ENCODE results near the gene THSD7A. TPM values are rescaled to one million over a fixed set of nuclear protein-coding genes. Genes with fewer than 3 reads are reported as not detected.
A peak's percentile ranks its signal among the peaks of the same experiment; 100 is the strongest.

The THSD7A gene
- total and polyA plus RNA-seq, 2 of the 8 experiments (the other 6 are each of a cell fraction or from before 2014, with no cell fraction given): 0.44 to 1.2 TPM

- no peak overlapping the region for H4K91ac ChIP-seq (replicated peaks; ENCODE audit: insufficient read length, low read length)
- H3K36me3 ChIP-seq (ENCODE audit: control insufficient read depth in 2 of 4, insufficient read depth in 4 of 4, low read length in 3 of 4): no peaks in the 10 kb centered on the region
- no peak overlapping the region for H2AK5ac ChIP-seq (ENCODE audit: low read depth, low read length)
- no peaks in the 10 kb centered on the region for H4K20me1 ChIP-seq (replicated peaks in 1 of 2; ENCODE audit: control insufficient read depth in 1 of 2, insufficient read depth in 2 of 2, low read length in 2 of 2)
- FAIRE-seq (peak; percentile 88), DNase-seq (ENCODE audit: low read depth in 1 of 2, low spot score in 2 of 2) (no peak)
- no peak overlapping the region for H3K56ac ChIP-seq (replicated peaks; ENCODE audit: insufficient read length, low read depth, low read length)
- H3K9me3 ChIP-seq (ENCODE audit: insufficient read depth in 2 of 2, low read depth in 1 of 2, low read length in 1 of 2): no peaks in the 10 kb centered on the region
- H3K14ac ChIP-seq (ENCODE audit: insufficient read length): no peak overlapping the region
- H3K27me3 ChIP-seq (replicated peaks in 1 of 4; ENCODE audit: control insufficient read depth in 3 of 4, extremely low read depth in 1 of 4, insufficient read depth in 3 of 4, low read length in 3 of 4): peaks cover 0 to 2% (median 0%) of the 10 kb centered on the region in 4 experiments; a peak in 1 of 7 replicates
- no peaks in the 10 kb centered on the region for H3K79me1 ChIP-seq (ENCODE audit: low read depth, low read length)
- no peak overlapping the region for H3K4me3 ChIP-seq (ENCODE audit: extremely low read depth in 1 of 4, insufficient read depth in 2 of 4, low read depth in 3 of 4, low read length in 4 of 4)
- H2BK12ac ChIP-seq (ENCODE audit: low read depth, low read length): no peak overlapping the region
- peak overlapping the region; percentile 48; the same call in 1 of the 2 replicates for H2AFZ ChIP-seq (ENCODE audit: low read length)
- peaks cover 0 to 5% (median 2%) of the 10 kb centered on the region in 4 experiments; a peak in 2 of 7 replicates for H3K4me1 ChIP-seq (replicated peaks in 1 of 4; ENCODE audit: control insufficient read depth in 3 of 4, insufficient read depth in 4 of 4, low read length in 3 of 4)
- no peak overlapping the region for H2BK5ac ChIP-seq (ENCODE audit: low read depth, low read length)
- no peak overlapping the region for H3K23ac ChIP-seq (ENCODE audit: insufficient read length)
- ChIA-PET POLR2A (ENCODE audit: partially characterized antibody) (no interaction called here), CTCF (ENCODE audit: partially characterized antibody) (interaction anchor here (0.6 to 1.3 kb wide), 5 partner anchors 8 to 456 kb away, joined by 3 to 6 read pairs (median 3); no protein-coding TSS in a partner anchor)
- H4K8ac ChIP-seq (ENCODE audit: extremely low read depth, insufficient read depth, low read length): no peak overlapping the region
- no peak overlapping the region for H2BK20ac ChIP-seq (ENCODE audit: low read length)
- H3K9ac ChIP-seq (replicated peaks in 1 of 4; ENCODE audit: extremely low read depth in 1 of 4, low read depth in 3 of 4, low read length in 3 of 4): no peak overlapping the region
- no peak overlapping the region for H4K5ac ChIP-seq (ENCODE audit: insufficient read length, low read depth, low read length)
- H3K79me2 ChIP-seq (ENCODE audit: control insufficient read depth in 1 of 2, insufficient read depth in 2 of 2, low read length in 2 of 2): no peaks in the 10 kb centered on the region
- H3K18ac ChIP-seq (ENCODE audit: extremely low read depth, low read length): no peak overlapping the region
- no peak overlapping the region for H3K4me2 ChIP-seq (ENCODE audit: insufficient read depth in 1 of 2, low read depth in 2 of 2, low read length in 2 of 2)
- H3K23me2 ChIP-seq (ENCODE audit: low read depth, low read length): no peaks in the 10 kb centered on the region
- H3K4ac ChIP-seq (replicated peaks; ENCODE audit: insufficient read length, low read depth, low read length): no peak overlapping the region
- no peak overlapping the region for H2BK120ac ChIP-seq (replicated peaks; ENCODE audit: low read depth, low read length)
- no peak overlapping the region for H3K27ac ChIP-seq (ENCODE audit: low read depth, low read length)
- 51% methylated on average over 4 of the region's 4 CpGs; no CpG with 5 or more reads in 1 of the 2 experiments for WGBS, 2 experiments (ENCODE audit: extremely low coverage in 1 of 2, insufficient coverage in 1 of 2, insufficient read length in 1 of 2, insufficient replicate concordance in 2 of 2, low coverage in 1 of 2, low lambda C conversion rate in 2 of 2, missing lambda C conversion rate in 1 of 2)
- H2BK15ac ChIP-seq (ENCODE audit: low read length): no peak overlapping the region
- TF ChIP-seq CBX8 (IDR thresholded peaks at IDR 0.05; ENCODE audit: borderline replicate concordance, low read depth, low read length) (no peak), SIX5 (IDR thresholded peaks at IDR 0.05; ENCODE audit: low read depth, low read length) (no peak), RAD21 (IDR thresholded peaks at IDR 0.05 in 1 of 2, conservative IDR thresholded peaks at IDR 0.05 in 1 of 2; ENCODE audit: low read depth in 2 of 2, low read length in 2 of 2) (peak; percentile 86 to 87), CTCF (IDR thresholded peaks at IDR 0.05; ENCODE audit: control extremely low read depth in 1 of 3, insufficient read depth in 1 of 3, low read depth in 1 of 3, low read length in 3 of 3) (peak in 2 of 3 experiments; percentile 45 to 64; a peak in 3 of 4 replicates), ZNF274 (IDR thresholded peaks at IDR 0.05; ENCODE audit: borderline replicate concordance, extremely low read depth, low read length) (no peak), EGR1 (IDR thresholded peaks at IDR 0.05; ENCODE audit: borderline replicate concordance, low read depth, low read length) (no peak), TBP (IDR thresholded peaks at IDR 0.05; ENCODE audit: low read depth, low read length) (no peak), ASH2L (IDR thresholded peaks at IDR 0.05; ENCODE audit: low read length) (no peak), SUZ12 (IDR thresholded peaks at IDR 0.05; ENCODE audit: low read length) (no peak), KDM4A (IDR thresholded peaks at IDR 0.05; ENCODE audit: low read depth, low read length, severe bottlenecking) (no peak)
Measured at GRCh38 chr7:11341285-11341944, 490.6 kb downstream of the THSD7A start.

Data from H1 (cell line).